AG08395 (cell line): Measurements from ENCODE around the gene METTL22.
A peak's percentile ranks its signal among the peaks of the same experiment; 100 is the strongest.

Experiments used
- DNase-seq: peaks from one replicate; pipeline ENCODE4 v3.0.0; 2012; ENCODE audit warnings: mixed read lengths, low spot score

Gene METTL22

DNA sequence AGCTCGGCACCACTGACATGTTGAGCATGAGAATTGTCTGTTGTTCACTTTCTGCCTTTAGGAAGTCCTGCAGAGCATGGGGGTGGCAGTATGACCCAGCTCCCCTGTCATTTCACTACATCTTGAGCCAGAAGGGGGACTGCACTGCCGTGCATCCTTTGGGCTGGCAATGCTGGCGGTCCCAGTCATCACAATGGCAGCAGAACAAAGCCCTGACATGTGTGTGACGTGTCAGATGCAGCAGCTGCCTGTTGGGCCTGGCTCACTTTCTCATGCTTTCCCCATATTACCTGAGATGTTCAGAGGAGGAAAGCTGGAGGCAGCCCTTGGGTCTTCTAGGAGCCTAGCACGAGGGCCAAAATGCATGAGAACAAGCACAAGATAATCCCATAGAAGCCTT lies 46.6 kb downstream of the METTL22 start:
- DNase-seq, result no peak

DNA sequence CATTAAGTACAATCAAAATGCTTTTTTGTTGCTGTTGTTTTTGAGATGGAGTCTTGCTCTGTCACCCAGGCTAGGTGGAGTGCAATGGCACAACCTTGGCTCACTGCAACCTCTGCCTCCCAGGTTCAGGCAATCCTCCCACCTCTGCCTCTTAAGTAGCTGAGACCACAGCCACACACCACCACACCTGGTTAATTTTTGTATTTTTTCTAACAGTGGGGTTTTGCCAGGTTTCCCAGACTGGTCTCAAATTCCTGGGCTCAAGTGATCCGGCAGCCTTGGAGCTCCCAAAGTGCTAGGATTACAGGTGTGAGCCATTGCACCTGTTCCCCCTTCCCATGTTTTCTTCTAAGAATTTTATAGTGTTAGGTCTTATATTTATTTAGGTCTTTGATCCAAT lies 48.0 kb downstream of the METTL22 start:
- DNase-seq, result no peak

DNA sequence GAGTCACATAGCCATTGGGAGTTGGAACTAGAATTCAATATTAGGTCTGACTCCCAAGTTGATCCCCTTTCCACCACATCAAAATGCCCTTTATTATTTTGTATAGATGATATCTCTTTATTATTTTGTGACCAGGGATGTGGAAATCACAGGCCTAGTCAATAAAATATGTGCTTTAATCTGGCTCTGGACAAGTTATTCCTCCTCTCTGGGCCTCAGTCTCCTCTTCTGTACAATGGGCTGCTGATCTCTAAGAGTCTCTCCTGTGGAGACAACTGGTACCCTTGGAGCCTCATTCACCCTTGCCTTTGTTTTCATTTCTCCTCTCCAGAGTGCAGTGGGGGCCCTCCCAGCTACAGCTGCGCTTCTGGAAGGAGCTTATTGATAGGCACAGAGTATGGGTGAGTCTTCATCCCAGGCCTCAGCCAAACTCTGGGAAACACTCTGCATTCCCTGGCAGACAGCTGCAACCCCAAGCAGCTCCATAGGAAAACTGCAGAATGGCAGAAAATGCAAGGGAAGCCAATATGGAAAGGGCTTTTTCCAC lies 48.6 kb downstream of the METTL22 start:
- DNase-seq, result no peak

DNA sequence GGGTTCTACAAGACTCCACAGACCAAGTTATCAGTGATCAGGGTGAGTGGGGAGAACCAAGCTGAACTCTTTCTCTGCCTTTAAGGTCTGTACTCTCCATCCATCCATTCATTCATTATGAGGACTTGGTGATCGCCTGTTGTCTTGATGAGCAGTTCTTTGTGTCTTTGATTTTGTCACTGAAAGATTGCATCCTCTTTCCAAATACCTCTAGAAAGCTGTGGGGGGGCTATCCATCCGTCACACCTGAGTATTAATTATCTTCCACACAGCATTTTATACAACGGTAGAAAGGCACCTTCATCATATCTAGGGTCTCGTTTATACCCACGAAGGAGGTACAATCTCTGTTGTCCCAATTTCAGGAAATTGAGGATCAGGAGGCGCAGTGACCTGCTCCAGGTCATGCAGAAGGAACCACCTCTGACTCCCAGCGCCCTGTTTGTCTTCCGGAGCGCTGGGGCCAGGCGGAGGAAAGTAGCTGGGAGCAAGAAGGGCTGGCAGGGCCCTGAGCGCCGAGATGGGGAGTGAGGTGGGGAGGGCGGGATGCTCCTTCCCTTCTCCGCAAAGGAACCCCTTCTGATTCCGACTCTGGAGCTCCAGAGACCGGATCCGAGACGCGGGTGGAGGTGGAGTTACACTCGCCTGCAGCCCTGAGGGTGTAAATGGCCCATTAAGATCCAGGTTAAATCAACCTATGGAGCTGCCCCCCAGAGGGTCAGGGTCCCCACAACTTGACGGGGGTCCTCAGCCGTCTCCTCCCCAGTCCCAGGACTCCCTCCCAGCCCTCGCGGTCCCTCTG lies 52.3 kb downstream of the METTL22 start:
- DNase-seq, result no peak

DNA sequence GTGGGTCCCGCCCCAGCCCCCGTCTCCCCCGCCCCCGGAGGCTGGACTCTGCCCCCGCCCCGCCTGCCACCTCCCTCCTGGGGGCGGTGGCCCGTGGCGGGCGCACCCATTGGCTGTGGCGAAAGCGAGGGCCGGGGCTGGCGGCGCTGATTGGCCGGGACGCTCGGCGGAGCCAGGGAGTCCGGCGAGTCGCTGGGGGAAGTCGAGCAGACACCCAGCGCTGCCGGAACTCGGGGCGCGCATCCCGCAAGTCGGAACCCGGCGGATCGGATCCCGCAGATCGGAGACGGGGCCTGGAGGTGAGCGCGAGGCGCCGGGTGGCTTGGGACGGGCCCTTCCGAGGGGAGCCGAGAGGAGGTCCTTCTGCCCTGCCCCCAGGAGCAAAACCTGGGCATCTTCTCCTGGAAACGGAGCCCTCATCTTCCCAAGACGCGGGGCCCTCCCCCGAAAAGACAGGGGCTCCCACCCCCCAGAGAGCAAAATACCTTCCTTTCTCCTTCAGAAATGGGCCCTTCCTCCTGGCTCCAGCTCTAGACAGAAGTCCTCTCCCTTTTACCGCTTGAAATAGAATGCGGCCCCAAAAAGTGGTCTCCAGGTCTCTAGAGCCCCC lies 53.0 kb downstream of the METTL22 start, which contains the start of gene ABAT:
Gene ABAT (plus strand): TSS at position 205 of the 610 bp plus-strand sequence. CDS start 61,123 bp downstream, outside the sequence.
- peak; percentile 98 for DNase-seq

DNA sequence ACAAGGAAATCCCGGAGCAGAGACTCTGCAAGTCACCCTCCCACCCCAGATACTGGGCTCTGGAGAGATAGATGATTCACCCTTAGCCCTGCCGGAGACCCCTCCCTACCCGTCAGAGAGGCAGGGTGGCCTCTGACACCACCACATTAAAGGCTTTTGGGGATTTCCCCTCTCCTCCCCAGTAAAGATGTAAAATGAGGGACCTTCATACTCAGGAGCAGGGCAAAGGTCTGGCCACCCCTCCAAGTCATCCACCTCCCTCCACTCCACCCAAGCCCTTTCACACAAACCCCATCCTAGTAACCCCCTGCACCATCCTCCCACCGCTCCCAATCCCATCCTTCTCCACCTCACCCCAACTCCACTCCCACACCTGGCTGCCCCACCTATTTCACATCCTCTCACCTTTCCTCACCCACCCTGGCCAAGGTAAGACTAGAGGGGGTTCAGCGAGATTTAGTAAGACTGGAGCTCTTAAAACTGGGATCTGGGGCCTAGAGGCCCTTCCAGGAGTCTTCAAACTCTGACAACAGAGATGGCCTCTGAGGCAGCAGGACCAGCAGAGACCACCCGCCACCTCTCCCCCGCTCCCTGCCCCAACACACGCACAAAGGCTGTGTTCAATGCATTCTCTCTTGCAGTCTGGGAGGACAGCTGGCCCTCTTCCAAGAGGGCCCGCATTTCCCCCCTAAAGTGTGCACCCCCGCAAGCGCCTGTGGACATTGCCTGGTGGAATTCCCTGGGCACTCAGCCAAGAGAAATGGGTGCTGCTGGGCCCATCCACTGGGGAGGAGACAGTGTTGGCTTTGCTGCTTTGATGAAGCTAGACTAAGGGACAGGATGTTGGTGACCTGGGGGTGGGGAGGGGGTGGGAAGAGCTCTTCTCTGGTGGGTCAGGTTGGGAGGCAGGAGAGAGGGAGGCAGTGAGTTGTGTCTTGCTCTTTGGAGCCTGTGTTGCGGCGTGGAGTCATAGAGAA lies 54.0 kb downstream of the METTL22 start:
- no peak for DNase-seq

DNA sequence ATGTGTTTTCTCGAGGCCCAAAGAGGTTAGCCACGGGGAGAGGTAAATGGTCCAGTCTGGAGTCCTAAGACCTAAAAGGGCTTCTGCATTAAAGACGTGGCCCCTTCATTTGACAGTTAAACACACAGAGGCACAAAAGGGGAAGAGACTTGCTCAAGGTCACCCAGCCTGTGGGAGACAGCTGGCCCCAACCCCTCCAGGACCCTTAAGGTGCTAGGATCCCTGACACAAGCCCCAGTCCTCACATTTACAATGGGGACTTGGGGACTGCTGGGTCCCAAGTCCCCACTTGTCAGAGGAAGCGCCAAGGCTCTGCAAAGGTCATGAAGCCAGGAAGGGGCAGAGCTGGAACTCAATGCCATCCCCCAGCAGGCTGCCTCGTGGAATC lies 54.7 kb downstream of the METTL22 start:
- DNase-seq, result no peak

DNA sequence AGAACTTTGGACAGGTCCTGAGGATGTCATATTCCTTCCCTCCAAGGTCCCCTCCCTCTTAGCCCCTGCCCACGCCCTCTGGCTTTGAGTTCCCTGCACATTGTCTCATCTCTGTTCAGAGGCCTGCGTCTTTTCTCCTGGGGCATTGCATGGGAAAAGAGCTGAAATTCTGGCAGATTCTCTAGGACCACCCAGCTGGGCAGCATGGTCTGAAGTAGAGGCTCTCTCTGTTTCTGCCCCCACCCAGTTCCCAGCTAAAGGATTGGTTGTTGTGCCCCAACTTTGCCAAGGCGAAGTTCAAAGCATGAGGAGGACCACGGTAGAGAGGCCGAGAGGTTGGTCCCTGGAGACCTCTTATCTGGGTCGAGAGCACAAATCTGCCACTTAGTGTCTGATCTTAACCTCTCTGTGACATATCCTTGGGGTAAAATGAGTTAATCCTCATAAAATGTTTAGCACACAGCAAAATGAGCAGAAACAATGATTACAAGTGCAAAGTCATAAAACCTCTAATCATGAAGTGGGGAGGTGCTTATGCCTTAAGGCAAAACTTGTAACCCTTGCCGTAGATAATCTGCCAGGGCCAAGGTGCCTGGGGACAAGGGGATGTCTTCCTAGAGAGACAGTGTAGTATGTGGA lies 55.4 kb downstream of the METTL22 start:
- no peak for DNase-seq

DNA sequence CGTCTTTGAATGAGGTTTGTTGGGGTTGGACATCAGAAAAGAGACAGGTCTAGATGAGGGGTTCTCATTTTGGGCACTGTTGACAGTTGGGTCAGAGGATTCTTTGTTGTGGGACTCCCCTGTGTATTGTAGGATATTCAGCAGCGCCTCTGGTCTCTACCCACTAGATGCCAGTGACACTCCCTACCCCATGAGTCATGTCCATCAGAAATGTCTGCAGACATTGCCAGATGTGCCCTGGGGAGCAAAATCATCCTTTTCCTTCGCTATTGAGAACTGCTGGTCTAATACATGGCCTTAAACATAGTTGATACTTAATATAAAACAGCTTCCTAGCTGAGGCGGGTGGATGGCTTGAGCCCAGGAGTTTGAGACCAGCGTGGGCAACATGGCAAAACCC lies 56.0 kb downstream of the METTL22 start:
- peak; percentile 45 for DNase-seq

DNA sequence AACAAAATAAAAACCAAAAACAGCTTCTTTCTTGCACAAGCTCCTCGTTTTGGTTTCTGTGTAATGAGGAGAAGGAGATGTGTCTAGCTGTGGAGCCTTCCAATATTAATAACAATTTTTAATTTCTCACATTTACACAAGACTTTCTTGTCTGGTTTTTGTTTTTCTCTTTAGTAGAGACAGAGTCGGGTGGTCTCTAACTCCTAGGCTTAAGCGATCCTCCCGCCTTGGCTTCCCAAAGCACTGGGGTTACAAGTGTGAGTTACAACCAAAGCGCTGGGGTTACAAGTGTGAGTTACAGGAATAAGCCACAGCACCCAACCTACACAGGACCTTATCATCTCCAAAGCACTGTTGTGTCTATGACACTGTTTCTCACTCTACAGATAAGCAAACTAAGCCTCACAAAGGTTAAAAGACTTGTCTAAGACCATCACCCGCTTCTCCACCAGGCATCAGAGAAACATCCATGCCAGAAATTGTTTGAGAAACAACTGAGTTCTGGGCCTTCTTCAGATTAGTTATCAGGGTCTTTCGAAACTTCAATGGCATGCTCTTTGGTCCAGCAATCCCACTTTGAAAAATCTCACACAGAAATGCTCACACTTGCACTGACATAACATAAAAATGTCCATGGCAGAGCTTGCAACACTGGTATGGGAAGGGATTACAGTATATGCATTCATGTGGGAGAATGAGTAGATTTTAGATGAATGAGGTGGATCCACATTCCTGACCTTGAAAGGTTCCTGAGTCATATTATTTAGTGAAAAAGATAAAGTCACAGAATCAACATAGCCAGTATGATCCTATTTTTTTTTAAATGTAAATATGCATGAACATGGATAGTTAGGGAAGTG lies 56.8 kb downstream of the METTL22 start:
- DNase-seq, result peak; percentile 66

DNA sequence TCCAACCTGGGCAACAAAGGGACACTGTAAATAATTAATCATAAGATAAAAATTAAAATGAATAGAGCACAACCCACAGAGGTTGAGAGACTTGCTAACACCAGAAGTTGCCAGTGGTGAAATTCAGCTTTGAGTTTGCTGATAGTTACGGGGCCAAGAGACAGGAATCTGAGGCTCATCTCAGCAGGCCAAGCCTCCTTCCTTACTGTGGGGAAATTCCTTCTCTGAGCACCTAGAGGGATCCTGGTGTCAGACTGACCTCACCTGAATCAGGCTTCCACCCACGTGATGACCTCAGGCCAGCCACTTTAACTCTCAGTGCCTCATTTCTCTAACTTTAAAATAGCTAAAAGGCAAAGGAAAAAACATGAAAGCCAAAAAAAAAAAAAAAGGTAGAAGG lies 57.7 kb downstream of the METTL22 start:
- DNase-seq, result no peak

DNA sequence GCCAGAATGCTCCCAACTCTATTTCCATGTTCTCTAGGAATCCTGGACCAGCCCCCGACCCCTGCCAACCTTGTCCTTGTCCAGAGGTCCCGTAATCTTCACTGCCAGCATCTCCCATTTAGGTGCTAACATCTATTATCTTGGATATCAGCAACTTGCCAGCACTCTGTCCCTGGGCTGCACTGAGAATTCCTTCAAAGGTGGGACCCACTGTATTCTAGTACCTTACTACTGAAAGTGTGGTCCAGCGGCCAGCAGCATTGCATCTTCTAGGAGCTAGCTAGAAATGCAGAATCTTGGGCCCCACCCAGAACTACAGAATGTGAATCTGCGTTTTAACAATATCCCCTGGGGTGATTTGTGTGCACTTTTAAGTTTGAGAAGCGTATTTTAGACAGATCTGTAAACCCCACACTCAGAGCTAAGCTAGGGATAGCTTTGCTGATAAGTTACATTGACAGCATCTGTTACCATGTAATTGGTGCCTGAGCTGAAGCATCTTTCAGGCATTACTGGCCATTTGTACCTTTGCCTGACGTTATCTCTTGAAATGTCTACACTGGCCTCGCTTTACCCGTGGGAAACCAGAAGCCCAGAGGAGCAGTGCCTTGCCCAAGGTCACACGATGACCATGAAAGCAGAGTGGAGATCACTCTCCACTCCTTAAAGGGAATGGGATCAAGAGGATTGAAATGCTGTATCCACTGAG lies 61.2 kb downstream of the METTL22 start:
- no peak for DNase-seq

DNA sequence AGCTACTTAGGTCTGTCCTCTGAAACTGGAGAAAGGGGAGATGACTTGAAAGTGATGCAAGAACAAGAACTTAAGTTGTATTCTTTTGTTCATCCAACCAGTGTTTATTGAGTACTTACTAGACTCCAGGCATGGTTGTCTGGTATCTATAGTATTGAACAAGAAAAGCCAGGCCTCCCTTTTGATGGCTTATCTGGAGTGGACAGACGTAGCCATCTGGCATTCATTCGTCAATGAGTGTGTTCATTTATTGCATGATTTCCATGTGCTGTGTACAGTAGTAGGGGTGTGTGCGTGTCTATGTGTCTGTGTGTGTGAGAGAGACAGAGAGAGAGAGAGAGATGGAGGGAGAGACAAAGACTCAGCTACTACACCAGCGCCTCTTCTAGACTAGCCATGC lies 62.1 kb downstream of the METTL22 start:
- DNase-seq, result no peak

DNA sequence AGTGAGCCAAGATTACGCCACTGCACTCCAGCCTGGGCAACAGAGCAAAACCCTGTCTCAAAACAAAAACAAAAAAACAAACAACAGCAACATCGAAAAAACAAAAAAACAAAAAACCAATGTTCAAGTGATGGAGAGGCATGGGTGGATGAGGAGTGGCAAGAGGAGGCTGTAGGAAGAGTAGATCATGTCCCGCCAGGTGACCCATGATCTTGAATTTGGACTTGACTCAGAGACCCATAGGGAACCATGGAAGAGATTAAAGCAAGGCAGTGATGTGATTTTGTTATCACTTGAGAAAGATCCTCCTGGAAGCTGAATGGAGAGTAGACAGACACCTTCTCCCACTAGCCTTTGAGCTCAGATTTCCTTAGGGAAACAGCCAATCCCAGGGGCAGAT lies 64.1 kb downstream of the METTL22 start:
- DNase-seq, result no peak

DNA sequence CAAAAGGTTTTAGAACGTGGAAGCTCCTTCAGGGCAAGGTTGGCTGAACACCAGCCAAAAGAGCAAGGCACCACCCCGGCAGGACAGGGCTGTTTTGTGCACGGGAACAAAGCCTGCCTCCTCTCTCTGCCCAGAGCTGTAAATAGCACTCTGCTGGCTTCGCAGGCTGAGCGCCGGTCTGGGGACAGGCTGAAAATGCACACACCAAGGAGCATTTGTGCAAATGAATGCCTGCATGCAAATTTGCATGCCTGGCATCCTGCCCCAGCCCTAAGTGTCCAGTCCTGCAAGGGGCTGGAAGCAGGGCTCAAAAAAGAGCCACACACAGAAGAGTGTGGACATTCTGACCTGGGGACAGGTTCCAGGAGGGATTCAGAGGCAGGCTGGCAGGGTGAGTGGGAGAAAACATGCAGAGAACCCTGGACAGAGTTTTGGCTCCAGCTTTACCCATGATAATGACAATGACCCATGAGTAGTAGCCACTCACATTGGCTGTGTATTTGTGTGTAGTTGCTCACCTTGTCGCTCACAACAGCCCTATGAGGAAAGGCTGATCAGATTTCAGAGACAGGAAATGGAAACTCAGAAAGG lies 64.6 kb downstream of the METTL22 start:
- no peak for DNase-seq

DNA sequence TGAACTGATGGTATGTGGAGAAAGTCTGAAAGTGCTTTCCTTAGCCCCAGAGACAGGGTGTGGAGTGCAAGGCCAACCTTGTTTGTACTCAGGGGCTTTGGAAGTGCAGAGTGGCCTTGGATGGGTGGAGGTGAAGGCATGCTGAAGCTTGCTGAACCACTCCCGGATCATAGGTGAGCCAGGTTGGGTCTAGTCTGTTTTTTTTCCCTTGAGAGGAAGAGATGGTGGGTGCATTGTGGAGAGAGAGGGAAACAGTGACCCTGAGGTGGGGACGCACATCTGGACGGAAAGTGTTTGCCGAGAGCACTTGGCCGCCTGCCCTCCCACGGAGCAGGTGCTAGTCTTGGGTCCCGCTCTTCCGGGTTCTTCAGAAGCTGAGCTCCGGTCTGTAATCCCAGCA lies 65.4 kb downstream of the METTL22 start:
- DNase-seq, result no peak

DNA sequence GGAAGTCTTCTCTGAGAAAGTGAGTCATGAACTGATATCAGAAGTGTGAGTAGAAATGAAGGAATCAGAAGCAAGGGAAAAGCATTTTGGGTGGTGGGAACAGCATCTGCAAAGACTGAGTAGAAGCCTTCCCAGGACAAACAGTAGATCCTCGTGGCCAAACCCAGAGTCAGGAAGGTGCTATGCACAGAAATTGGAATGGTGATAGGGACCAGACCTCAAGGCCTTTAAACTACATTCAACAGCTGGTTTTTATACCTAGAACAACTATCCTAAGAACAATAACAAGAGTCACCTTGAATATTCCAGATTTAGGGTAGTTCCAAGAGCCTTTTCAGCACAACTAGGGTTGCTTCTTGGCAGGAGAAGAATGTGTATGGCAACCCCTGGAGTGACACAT lies 68.2 kb downstream of the METTL22 start:
- no peak for DNase-seq

DNA sequence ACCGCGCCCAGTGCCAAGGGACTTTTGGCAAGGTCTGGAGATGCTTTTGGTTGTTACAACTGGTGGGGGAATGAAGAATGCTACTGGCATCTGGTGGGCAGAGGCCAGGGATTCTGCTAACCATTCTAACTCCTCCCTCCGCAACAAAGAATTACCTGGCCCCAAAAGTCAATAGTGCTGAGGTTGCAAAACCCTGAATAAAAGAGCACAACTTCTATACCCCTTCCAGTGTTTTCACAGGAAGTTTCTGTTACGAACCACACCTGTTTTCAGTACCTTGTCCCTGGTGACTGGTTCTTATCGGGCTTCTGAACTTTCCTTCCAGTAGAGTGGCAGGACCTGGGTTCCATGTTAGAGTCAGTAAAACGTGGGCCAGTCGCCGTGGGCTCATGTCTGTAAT lies 70.2 kb downstream of the METTL22 start:
- DNase-seq, result no peak

DNA sequence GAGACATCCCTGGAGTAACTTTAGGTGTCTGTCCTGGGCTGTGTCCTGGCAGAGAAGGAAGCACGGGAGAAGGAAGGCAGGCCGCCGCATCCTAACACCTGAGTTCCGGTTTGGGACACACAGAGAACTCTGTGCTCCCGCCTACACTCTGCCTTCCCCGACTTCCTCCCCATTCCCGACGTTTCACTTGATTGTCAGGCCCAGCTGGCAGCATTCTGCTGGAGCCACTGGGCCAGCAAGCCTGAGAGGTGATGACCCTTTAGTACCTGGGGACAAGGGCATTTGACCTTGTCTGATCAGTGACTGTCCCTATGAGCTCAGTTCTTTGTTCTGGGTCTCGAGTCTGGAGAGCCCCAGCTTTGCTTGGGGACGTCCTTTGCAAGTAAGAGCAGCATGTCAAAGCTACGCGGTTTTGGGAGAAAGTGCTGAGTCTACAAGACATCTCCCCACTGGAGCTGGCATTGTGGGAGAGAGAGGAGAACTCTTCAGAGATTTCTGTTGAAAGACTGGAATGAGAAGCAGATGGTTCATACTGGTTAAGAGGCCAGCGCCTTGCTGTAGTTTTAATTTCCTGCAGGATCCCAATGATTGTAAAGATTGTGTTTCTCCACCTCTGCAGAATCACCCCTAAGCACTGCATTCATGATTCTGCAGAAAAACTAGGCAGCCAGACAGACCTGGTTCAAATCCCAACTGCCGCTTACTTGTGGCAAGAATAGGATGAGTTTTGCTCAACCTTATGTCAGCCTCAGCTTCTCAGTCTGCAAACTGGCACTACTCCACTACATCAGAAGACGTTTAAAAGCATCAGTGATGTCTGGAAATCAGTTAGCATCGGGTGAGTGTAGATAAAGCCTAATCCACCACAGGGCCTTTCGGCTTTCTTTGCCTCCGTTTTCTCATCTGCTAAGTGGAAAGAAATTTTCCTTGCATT lies 73.6 kb downstream of the METTL22 start:
- DNase-seq, result no peak
